ENCODE results near the gene GNPDA1.

GNPDA1 gene

DNA sequence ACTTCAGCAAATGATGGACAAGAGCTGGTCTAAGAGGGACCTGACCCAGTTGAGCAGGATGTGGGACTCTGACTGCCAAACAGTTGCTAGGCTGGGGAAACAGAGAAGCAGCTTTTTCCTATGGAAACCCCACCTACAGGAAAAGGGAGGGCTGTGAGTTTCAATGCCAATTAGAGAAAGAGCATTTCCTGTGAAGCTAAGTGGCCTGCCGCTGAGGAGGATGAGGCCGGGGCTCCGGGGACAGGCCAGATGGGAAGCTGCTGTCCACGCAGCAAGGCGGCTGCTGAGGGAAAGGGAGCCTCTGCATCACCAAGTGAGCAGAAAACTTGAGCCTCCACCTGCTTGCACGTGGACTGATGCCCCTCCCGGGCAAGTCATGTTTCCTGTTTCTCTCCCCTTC lies 54.7 kb downstream of the GNPDA1 start, which contains the start of gene PCDH12:
TSS of gene PCDH12 (minus strand) at position 90 of the 400 bp plus-strand sequence. CDS start 351 bp downstream, outside the sequence.
- no peak within 1 kb of the TSS for H3K4me3 ChIP-seq (ENCODE audit: low read depth, low read length)

DNA sequence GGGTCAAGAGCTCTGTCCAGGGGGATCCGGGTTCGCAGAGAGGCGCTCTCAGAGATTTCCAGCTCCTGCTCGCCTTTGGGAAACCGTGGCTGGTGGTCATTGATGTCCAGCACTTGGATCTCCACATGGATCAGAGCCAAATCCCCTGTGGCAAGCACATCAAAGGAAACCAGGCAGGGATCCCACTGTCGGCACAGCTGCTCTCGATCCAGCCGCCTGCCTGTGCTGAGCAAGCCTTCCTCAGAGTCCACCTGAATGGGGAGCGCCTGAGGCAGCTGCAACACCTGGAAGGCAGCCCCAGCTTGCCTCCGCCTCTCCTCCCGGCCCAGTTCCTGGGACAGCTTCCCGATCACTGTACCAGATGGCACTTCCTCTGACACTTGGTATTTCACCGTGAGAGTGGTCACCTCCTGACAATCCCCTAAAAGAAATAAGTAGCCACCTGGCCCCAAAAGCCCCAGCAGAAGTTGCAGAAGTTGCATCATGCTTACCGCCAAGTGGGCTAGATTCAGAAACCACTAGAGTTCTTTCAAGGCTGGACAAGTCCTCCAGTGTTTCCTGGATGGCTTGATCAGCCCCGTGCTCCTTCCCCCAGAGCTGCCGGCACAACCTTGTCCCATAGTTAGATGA lies 55.3 kb downstream of the GNPDA1 start:
- H3K4me3 ChIP-seq (ENCODE audit: low read depth, low read length) = no peak overlapping the region

DNA sequence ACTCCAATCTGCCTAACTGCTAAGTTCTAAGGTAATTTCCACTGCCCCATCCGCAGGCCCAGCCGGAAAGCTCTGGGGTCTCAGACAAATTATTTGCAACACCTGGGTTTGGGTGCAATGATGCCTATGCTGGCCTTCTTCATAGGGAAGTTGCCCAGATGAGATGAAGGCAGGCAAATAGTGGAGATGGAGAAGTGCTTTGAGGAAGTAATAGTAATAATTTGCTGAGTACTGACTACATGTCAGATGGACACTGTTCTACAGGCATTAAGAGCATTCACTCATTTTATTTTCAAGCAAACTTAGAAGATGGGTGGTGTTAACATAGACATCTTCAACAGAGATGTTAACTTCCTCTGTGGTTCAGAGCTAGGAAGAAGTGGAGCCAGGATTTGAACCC lies 58.6 kb downstream of the GNPDA1 start:
- H3K4me3 ChIP-seq (ENCODE audit: low read depth, low read length) = no peak overlapping the region

DNA sequence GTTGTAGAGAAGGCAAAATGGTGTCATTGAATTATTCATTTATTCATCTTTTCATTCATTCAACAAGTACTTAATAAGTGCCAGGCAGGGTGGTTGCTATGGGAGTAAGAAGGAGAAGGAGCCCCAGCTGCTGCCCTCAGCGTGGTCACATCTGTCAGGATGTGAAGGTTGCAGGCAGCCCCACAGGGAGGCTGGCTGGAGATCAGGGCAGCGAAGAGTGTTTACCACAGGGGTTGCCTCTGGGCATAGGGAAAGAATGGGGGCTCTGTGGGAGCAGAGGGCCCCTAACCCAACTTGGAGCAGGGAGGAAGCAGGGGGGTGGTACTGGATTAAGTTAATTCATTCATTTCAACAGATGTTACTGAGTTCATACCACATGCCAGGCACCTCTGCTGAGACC lies 60.8 kb downstream of the GNPDA1 start:
- H3K4me3 ChIP-seq (ENCODE audit: low read depth, low read length) = no peak overlapping the region

DNA sequence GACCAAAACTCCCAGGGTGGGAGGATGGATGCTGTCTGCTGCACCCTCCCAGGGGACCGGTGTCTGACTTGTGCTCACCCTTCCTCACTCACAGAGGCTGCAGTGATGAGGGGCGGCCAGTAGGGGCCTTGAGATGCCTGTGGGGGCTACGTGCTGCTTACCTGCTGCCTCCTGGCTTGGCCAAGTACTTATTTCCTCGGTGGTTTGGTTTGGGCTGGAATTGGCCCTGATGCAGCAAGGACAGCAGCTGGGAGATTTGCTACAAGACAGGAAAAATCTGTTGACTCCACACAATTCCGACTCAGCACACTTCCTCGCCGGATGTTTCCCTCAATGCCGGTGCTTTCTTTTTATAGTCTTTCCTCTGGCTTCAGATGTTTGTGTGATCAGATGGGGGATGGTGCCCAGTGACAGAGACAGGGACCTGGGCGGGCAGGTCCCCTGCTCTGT lies 61.5 kb downstream of the GNPDA1 start:
- no peak overlapping the region for H3K4me3 ChIP-seq (ENCODE audit: low read depth, low read length)

All from iPS-11a (cell line).